GM12801 (cell line): ENCODE data around the gene MGAT4A.

Source experiments
- TF ChIP-seq, protein P1 (sequence below): IDR thresholded peaks from one replicate; pipeline ENCODE4 v1.5.1; 2011; ENCODE audit warnings: control low read depth; ENCODE audit not compliant: insufficient read length; ENCODE audit errors: extremely low read depth

The MGAT4A gene

DNA sequence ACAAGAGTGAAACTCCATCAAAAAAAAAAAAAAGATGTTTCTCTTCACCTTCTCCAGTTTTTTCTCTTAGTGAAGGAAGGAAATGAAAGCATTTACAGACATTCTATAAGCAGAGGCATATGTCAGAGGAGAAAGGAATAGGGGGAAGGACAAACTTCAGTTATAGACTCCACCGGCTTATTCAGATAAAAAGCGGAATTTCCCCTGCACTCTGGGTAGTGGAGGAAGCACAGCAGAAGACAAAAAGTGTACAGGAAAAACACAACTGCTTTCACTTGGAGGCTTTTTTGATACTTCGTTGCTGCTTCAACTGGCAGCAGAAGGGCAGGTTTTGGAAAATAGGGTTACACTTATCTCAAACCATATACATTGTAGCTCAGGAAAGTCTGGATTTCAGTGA is 3.2 kb upstream of the MGAT4A start:
- TF ChIP-seq, protein P1, sequence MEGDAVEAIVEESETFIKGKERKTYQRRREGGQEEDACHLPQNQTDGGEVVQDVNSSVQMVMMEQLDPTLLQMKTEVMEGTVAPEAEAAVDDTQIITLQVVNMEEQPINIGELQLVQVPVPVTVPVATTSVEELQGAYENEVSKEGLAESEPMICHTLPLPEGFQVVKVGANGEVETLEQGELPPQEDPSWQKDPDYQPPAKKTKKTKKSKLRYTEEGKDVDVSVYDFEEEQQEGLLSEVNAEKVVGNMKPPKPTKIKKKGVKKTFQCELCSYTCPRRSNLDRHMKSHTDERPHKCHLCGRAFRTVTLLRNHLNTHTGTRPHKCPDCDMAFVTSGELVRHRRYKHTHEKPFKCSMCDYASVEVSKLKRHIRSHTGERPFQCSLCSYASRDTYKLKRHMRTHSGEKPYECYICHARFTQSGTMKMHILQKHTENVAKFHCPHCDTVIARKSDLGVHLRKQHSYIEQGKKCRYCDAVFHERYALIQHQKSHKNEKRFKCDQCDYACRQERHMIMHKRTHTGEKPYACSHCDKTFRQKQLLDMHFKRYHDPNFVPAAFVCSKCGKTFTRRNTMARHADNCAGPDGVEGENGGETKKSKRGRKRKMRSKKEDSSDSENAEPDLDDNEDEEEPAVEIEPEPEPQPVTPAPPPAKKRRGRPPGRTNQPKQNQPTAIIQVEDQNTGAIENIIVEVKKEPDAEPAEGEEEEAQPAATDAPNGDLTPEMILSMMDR = no peak

DNA sequence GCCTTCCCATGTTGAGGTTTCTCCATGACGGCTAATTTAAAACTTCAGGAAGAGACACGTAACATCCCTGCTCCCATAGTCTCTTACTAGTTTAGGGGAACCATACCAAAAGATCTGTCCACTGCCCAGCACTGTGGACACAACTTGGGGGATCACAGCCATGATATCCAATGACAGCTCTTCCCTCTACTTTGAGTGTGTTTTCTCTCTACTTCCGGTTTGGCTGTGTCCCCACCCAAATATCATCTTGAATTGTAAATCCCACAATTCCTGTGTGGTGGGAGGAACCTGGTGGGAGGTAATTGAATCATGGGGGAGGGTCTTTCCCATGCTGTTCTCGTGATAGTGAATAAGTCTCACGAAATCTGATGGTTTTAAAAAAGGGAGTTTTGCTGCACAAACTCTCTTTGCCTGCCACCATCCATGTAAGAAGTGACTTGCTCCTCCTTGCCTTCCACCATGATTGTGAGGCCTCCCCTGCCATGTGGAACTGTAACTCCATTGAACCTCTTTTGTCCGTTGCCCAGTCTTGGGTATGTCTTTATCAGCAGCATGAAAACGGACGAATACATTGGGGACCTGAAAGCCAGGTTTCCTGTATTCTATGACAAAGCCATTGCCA is 1.6 kb upstream of the MGAT4A start:
- TF ChIP-seq, protein P1 = no peak

DNA sequence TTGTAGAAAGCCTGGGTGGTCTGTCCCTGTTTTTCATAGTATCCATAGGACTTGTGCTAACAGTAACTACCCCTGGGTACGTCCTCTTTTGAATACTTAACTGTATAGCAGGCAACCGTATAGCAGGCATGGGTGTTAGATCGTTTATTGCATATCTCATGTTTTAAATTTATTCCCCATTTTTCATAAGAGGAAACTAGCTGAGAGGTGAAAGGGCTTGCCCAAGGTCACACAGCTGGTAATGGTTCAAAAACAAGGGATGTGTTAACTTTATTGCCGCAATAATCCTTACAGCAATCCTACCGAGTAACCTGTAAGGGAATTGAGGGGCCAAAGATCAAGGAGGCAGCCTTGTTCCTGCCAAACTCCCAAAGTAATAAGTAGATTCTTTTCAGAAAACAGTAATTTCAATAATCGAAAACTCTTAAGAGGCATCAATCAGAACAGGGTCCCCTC is 990 bp upstream of the MGAT4A start:
- TF ChIP-seq, protein P1 = no peak

DNA sequence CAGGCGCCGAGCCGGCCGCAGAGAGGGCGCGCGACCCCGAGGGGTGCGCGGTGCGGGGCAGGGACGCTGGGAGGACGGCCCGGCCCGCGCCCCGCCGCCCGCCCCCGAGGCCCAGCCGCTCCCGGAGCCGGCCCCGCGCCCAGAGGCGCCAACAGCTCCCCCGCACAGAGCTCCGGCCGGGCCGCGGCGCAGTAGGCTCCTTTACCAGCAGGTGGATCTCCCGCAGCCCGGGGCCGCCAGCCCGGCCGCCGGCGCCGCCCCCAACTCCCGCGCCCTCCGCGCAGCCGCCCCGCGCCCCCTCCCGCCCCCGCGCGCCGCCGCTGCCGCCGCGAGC is 258 bp downstream of the MGAT4A start:
- TF ChIP-seq, protein P1 = no peak

DNA sequence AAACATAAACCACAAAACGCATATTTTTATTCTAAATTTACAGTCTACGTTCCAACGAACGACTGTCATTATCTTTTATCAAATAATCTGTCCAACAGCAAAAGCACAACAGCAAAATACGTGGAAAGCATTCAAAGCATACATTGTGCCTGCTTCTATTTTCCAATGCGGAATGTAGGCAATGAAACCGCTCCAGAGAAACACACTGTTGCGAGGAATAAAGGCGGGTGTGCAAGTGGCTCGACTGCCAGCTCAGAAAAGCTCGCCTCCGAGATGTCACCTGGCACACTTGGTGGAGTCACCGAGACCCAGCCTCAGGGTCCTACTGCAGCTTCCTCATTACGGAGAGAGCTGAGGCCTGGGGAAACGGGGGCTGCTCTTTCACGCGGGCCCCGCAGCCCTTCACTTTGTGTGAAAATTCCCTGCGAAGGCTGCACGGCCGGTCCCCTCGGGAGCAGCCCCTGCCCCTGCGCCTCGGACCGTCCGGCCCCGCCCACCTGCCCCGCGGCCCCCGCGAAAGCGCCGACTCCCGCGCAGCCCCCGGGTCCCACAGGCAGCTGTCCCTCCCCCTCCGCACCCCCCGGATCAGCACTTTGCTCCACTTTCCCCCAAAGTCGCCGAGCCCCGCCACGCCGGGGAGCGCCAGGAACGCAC is 752 bp downstream of the MGAT4A start:
- TF ChIP-seq, protein P1 = no peak

DNA sequence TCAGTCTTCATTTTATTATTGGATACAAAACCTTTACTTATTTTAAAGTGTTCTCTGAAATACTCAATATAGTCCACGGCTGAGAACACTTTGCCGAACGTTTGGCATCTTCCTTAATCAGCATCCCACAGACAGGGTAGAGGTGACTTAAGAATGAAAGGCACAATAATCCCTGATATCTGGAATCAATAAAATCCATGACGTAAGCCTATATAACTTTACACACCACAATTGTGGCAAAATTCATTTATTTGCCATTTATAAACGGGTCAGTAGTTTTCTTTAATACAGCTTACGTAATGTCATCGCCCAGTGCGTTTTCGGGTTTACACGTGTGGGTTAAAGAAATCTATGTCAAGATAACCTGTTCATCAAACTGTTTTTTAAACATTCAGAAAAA is 1.3 kb downstream of the MGAT4A start:
- TF ChIP-seq, protein P1 = no peak

DNA sequence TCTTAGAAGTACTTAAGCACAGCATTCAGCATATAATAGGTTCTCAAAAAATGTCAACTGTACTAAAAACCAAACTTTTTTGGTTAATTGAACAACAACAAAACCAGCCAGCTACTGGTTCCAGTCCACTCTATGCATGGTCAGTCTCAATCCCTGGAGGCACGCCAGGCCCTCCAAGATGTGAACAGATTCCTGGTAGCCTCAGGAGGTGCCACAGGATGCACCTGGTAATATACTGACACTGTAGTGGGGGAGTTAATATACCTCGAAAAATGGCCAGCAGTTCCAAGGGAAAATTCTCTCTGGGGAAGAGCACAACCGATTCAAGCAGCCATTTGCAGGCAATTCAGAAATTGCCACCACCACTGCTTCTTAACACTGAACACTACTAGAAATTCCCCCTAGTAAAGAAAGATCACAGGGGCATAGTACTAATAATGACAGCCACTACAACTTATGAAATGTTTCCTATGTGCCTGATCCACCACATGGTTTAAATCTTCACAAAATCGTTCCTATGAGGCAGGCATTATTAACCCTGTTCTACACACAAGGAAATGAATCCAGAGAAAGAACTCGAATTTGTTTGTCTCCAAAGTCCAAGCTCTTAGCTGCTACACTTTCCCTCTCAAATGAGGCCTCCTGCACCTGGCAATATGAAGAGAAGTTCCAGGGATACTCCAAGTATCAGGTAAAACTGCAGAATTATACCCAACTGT is 3.4 kb downstream of the MGAT4A start:
- TF ChIP-seq, protein P1 = no peak
